Transverse colon (tissue), 4 donors: ENCODE results near the gene MCCC1.

Experiments
- EP300 ChIP-seq: sonication (generic); formaldehyde crosslinking; IDR thresholded peaks from one replicate; pipeline ENCODE4 v1.6.1; 2017; ENCODE audit warnings: antibody characterized with exemption, low read depth
- POLR2A ChIP-seq: fragments of 450-650 bp; IDR thresholded peaks from one replicate; pipeline ENCODE4 v1.6.1; 2016; ENCODE audit warnings: antibody characterized with exemption, mild to moderate bottlenecking, moderate library complexity
- POLR2AphosphoS5 ChIP-seq, 3 donors: sonication (generic); formaldehyde crosslinking; IDR thresholded peaks; one replicate each; pipeline ENCODE4 v1.6.1; 2016; ENCODE audit warnings: antibody characterized with exemption in 3 of 3
- TF ChIP-seq, protein P1 (sequence below), 5 experiments: fragments of 200-600 bp in 3 of 5; fragments of 450-650 bp in 2 of 5; sonication (generic) in 3 of 5; IDR thresholded peaks; 1 replicate in 2 of 5; 2 replicates in 3 of 5; pipeline ENCODE4 v1.5.1; 2016 to 2017; ENCODE audit warnings: antibody characterized with exemption in 5 of 5, inconsistent platforms in 3 of 5, mild to moderate bottlenecking in 2 of 5, moderate library complexity in 1 of 5

DNA sequence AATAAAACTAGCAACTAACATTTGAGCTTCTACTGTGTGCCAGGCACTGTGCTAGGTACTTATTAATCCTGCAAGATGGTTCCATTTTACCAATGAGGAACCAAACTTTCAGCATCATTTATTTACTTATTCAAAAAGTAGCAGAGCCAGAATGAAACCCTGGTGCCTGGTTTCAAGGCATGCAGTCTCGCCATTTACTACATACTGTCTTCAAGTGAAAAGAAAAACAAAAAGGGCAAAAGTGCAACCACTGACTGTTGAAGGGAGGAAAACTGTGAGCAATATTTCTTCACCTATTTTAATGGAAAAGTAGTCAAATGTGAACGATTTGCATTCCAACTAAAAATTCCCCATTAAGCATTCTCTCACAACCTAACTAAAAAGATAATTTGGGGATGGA, 127.7 kb downstream of the MCCC1 start:
- TF ChIP-seq, protein P1, sequence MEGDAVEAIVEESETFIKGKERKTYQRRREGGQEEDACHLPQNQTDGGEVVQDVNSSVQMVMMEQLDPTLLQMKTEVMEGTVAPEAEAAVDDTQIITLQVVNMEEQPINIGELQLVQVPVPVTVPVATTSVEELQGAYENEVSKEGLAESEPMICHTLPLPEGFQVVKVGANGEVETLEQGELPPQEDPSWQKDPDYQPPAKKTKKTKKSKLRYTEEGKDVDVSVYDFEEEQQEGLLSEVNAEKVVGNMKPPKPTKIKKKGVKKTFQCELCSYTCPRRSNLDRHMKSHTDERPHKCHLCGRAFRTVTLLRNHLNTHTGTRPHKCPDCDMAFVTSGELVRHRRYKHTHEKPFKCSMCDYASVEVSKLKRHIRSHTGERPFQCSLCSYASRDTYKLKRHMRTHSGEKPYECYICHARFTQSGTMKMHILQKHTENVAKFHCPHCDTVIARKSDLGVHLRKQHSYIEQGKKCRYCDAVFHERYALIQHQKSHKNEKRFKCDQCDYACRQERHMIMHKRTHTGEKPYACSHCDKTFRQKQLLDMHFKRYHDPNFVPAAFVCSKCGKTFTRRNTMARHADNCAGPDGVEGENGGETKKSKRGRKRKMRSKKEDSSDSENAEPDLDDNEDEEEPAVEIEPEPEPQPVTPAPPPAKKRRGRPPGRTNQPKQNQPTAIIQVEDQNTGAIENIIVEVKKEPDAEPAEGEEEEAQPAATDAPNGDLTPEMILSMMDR (IDR thresholded peaks at IDR 0.05), result no peak
- TF ChIP-seq POLR2A, result no peak
- no peak for TF ChIP-seq EP300
- no peak for TF ChIP-seq POLR2AphosphoS5 (IDR thresholded peaks at IDR 0.05)
